HUDEP-2 (cell line): Measurements from ENCODE around the gene GH1.

Experiments used
- DNase-seq, 76 experiments: peaks; one replicate each; lab custom pipeline; 2025; ENCODE audit not compliant: unreplicated experiment in 76 of 76; lab: John Stamatoyannopoulos, UW

The GH1 gene

DNA sequence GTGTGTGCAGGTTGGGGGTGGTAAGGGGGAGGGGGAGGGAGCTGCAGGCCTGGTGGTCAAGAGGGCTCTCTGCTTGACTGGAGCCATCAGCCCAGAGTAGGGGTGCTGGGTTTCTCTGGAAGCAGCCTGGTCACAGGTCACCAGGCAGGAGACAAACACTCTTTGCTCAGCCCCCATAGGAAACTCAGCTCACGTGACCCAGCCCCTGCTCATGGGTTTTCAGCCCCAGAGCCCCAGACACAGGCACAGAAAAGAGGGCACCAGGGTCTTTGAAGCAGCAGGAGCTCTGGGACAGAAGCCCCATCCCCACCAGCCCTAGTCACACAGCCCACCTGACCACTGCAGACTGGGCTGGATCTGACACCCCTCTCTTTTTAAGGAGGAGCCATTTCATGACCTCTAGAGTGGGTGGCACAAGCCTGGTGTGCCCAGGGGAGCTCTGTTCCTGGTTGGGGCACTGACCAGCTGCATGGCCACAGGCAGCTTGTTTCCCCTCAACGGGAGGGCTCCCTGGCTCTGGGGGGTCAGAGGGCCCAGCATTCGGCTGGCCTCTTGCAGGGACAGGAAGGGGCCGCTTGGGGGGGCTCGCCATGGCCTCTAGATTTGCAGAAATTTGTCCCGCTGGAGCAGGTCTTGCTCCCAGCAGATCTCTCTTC lies 27.3 kb upstream of the GH1 start:
- DNase-seq = no peak

DNA sequence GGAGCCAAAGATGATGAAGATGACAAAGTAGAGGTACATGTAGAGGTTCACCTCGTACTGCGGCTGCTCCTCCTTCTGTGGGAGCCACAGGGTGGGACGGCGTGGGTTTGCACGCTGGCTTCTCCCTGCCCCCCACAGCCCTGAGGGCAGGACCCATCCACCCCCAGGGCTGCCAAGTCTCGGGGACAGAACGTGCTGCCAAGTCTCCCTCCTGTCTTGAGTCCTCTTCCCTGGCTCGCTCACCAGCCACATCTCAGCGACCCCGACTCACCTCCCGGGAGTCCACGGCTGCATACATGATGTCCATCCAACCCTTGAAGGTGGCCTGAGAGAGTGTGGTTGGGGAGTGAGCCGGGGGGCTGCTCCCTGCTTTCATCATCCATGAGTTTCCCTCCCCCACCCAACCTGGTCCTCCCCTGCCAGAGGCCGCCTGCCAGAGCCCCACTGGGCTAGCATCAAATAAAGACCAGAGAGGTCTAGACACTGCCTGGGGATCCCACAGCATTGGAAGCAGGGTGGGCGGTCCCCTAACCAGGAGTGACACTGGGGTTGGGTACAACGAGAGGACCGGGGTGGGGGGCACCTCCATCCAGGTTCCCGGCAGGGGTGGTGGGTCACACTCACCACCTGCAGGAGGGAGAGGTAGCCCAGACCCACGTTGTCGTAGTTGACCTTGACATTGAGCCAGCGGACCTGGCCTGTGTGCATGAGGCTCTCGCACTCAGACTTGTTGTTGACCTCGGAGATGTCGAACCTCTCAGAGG lies 26.3 kb upstream of the GH1 start:
- peak in 1 of 76 experiments; percentile 1 for DNase-seq

DNA sequence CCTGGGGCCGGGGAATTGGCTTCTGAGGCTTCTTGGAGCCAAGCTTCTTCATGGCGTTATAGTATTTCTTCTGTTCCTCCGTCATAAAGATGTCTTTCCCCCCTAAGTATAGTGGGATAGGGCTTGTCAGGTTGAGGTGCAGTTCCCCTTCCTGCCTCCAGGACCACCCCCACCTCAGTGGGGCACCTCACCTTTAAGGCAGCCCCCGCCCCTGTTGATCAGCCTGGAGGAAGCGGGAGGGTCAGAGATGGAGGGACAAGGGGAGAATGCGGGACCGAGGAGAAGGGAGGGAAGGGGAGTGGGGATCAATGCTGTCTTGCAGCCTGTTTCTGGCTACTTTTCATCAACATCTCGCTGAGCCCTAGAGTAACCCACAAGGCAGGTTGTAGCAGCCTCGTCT lies 25.1 kb upstream of the GH1 start:
- DNase-seq = no peak

DNA sequence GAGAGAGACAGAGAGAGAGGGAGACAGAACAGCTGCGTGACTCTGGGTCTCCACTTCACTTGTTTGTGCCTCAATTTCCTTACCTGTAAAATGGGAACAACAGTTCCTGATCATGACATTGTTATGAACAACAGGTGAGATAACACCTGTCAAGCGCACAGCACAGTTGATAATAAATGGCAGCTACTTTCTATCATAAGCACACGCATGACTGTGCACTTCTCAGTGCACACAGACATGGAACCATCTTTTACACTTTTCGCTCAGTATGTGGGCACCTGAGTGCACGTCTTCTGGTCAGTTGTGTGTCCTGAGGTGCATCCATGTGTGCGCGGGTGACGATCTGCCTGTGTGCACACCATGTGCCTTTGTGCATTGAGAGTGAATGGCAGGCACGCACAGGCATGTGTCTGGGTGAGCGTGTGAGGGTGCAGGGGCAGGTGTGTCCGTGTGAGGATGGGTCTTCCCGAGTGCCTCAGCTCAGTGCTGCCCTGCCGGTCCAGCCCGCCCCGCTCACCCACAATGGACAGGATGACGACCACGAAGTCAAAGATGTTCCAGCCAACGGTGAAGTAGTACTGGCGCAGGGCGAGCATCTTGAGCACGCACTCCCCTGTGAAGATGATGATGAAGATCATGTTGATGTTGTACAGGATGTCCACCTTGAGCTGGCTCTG lies 23.8 kb upstream of the GH1 start:
- no peak for DNase-seq

DNA sequence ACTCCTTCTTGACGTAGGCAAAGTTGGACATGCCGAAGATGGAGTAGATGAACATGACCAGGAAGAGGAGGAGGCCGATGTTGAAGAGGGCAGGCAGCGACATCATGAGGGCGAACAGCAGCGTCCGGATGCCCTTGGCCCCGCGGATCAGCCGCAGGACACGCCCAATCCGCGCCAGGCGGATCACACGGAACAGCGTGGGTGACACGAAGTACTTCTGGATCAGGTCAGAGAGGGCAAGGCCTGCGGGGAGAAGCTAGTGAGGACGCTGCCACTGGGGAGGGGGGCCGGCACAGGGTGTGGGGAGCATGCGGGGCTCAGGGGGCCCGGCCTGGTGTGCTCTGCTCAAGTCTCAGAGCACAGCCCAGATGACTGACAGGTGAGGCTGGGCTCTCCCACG lies 23.1 kb upstream of the GH1 start:
- DNase-seq = no peak

DNA sequence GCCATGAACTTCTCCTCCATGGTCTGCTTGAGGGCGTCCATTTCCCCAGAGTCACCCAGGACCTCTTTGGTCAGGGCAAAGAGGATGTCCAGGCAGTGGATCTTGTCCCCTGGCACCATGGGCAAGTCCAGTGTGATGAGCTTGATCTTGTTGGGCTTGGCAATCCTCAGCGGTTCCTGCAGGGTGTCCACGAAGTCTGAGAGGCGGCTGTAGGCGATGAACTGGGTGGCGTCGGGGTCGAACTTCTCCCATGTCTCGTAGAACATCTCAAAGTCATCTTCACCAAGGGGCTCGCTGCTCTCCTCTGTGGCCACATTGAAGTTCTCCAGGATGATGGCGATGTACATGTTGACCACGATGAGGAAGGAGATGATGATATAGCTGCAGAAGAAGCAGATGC lies 22.5 kb upstream of the GH1 start:
- DNase-seq = no peak

DNA sequence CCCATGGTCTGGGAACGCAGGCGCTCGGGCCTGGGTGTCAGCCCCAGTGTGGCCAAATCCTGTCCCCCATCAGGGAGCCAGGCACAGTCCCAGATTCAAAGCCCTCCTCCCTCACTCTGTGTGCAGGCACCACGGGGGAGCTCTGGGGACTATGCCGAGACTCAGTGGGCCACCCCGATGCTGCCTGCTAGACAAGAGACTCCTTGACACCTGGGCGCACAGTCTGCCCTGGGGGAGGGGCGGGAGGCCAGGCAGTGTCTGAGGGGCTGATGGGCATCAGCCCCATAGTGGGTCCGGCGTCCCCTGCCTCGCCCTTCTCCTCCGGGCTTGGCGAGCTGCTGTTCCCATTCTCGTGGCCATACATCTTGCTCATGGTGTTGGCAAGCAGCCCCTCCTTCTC lies 21.9 kb upstream of the GH1 start:
- DNase-seq = no peak

DNA sequence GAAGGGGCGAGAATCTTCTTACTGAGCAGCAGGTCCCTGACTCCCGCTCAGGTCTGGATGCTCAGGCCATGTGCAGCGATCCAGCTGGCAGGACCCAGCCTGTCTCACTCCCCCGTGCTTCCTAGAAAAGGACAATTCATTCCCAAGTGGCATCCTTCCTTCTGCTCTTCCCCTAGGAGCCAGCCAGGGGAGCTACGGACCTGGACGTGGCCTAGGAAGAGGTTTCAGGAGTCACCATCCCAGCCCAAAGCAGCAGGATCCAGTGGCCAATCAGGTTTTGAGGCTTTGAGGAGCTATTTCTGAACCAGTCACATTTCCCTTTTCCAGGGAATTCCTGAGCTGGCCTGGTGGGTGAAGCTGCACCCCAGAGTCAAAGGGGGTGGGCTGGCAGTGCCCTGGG lies 21.2 kb upstream of the GH1 start:
- DNase-seq = no peak

DNA sequence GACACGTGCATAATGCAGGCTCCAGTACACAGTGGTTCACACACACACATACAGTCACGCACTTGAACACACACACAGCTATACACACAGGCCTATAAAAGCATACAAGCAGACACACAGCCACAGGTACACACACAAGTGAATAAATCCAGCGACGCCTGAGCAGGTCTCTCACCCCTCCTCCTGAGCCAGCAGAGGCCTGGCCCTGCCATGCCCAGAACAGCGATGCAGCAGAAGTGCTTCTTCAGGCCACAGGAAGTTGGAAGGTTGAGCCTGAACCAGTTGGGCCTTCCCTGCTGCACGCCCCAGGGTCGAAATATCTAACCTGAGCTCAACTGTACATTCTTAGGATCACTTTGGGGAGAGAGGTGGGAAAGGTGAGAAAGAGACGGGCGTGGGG lies 20.8 kb upstream of the GH1 start:
- no peak for DNase-seq

DNA sequence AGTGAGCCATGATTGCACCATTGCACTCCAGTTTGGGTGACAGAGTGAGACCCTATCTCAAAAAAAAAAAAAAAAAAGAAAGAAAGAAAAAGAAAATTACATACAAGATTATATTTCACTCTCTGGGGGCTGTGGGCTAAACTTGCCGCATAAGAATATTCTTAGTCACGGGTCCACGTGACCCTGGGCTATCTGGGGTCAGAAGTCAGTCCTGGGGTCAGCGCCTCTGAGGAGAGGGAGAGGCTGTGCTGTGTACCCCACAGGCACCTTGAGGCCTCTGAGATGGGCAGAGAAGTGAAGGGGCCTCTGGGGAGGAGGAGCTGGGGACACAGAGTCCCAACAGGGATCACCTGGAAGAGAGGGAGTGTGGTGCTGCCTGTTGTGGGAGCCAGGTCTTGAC lies 19.3 kb upstream of the GH1 start:
- DNase-seq = no peak

DNA sequence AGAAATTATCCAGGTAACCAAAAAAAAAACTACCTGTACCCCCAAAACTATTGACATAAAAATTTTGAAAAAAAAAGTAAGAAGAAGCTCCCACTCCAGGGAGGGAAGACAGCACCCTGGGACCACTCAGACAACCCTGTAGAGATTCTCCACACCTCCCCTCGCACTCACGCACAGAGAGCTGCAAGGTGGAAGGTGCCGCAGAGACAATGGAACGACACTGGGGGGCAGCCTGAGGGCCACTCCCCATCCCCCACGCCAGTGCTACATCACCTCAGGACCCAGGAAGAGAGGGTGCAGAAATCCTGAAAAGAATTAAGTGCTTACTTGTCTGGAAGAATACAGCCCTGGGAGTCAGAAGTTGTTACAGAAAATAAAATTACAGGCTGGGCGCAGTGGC lies 18.7 kb upstream of the GH1 start:
- no peak for DNase-seq

DNA sequence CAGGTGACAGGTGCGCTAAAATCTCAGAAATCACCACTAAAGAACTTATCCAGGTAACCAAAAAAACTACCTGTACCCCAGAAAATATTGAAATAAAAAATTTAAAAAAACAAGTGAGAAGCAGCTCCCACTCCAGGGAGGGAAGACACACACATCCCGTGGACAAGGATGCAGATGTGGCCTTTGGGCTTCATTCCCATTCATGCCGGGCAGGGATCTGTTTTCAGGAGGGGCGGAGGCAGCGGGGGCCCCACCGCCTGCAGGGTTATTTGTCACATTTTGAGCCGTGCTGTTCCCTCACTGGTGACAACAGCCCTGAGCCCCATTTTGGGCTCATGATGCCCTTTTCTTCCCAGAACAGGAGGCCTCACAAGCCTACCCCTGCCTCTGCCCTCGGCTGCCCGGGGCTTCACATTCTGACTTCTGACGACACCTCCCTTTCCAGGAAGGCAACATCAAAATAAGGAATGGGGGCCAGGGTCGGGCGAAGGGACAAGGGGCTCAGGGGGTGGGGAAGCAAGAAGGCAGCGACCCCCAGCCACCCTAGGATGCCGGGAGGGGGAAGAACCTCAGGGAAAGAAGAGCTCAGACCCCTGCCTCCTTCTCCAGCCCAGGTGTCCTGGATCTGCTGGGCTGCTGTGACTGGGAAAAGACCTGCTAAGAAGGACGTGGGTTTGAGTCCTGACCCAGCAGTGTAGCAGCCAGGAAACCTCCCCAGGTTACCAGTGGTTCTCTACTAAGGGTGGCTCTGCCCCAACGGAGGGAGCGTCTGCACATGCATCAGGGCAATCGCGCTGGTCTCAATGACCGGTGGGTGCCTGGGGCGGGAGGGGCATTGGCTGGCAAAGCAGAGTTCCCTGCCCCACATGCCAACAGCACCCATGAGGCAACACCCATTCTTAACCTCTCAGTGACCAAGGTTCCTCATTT lies 15.8 kb upstream of the GH1 start:
- DNase-seq = no peak

DNA sequence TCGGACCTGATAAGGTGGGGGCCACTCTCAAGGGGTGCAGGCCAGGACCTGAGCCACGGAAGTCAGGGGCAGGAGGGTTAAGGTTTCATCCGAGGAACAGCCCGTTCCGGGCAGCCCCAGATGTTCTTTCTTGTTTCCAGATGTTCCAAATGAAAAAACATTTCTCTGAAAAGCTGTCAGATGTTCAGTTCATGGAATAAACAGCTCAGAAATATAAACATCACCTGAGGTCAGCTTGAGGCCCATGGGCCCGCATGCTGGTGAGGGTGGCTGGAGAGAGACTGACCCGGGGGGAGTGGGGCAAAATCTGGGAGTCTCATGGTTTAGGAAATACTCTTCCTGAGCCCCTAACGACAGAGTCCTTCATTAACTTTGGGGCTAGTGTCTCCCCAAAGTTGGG lies 15.0 kb upstream of the GH1 start:
- DNase-seq = no peak

DNA sequence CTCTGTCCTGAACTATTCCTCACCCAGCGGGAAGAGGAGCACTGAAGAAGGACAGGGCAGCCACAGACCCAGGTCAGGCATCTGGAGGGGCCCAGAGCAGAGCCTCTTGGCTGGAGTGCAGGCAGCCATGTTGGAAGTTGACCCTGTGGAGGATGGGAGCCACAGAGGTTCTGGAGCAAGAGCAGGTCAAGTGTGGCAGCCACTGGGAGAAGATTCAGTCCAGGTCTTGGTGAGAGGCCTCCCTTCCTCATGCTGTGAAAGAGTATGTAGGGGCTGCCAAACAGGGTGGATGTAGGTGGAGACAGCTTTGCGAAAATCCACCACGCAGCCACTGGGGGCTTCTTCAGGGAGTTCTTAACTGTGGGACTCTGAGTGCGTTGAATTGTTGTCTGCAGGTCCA lies 14.1 kb upstream of the GH1 start:
- no peak for DNase-seq

DNA sequence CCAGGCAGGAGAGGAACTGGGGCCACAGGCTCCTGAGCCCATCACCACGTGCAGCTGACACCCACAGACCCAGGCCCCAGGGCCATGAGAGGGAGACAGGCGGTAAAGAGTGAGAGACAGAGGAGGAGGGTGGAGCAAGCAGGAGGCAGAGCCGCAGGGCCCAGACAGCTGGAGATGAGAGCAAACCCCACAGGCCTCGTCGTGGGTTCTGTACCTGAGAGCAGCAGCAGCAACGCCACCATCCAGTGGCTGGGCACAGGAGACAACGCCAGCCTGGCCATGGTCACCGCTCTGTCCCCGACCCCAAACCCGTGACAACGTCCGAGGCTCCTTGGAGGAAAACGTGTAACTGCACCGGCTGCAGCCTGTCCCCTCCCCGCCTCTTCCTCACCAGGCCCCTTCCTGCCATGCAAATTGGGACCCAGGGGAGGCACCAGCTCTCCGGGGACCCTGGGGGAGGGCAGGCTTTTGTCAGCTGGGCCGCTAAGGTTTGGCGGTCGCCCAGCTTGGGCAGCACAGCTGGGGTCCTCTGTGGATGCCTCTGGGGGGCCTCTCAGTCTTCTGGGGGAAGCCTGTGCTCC lies 13.4 kb upstream of the GH1 start, which contains the start of gene CD79B:
TSS of gene CD79B (minus strand) at position 351 of the 581 bp plus-strand sequence. CDS start at position 281, 70 bp downstream.
- no peak for DNase-seq

DNA sequence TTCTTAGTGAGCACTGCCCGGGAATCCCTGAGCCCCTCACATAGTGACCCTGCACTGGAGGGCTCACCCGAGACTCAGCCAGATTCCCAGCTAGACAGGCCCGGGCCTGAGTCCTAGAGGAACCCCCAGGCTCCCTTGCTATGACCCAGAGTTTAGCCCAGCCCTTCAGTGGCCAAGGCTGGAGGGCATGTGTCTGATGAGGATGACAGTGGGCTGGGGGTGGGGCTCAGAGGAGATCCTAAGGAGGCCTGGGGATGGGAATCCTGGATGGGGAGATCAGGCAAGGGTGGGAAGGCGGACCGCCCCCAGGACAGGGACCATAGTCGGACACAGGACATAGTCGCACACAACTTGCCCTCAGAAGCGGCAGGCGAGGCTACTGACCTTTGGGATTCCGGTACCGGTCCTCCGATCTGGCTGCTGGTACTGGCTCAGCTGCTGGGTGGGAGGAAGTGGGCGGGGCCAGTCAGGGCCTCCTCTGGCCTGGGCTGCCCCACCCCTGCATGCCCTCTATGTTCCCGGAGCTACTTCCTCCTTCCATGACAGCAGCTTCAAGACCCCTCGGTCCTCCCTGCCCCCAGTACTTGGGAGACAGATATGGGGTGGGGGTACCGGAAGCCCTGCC lies 12.4 kb upstream of the GH1 start:
- DNase-seq = peak in 19 of 76 experiments; percentile 4 to 43 (median 16)

DNA sequence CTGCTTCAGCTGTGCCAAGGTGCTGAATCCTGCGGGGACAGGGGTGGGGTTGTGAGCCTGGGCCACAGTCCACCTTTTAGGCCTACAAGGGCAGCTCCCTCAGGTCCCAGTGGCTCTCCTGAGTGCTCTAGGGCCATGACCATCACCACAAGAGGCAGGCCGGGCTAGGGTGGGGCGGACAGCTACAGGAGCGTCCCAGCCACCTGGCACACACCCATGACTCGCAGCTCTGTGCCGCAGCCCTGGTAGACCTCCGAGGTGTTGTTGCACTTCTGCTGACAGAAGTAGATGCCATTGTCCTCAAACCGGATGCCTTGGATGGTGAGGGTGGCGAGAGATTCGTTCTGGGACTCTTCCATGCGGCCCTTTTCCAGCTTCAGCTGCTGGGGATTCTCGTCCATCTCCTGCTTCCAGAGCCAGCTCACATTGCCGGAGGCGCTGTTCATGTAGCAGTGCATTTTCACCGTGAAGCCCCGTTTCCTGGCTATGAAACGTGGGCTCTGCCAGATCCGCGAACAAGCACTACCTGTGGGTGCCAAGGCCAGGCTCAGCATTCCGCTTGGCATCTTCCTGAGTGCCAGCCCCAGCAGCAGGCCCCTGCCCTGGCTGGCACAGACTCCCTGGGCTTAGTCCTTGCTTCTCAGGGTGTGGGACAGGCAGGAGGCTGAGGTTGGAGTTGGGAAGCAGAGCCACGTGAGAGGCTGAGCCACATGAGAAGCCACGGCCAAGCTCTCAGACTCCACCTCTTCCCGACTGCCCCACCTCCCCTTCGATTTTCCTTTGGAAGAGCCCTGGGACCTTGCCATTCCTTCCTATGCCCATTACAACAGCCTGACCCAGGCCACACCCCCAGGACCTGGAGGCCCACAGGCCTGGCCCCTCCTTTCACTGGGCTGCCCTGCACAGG lies 11.5 kb upstream of the GH1 start:
- DNase-seq = no peak

DNA sequence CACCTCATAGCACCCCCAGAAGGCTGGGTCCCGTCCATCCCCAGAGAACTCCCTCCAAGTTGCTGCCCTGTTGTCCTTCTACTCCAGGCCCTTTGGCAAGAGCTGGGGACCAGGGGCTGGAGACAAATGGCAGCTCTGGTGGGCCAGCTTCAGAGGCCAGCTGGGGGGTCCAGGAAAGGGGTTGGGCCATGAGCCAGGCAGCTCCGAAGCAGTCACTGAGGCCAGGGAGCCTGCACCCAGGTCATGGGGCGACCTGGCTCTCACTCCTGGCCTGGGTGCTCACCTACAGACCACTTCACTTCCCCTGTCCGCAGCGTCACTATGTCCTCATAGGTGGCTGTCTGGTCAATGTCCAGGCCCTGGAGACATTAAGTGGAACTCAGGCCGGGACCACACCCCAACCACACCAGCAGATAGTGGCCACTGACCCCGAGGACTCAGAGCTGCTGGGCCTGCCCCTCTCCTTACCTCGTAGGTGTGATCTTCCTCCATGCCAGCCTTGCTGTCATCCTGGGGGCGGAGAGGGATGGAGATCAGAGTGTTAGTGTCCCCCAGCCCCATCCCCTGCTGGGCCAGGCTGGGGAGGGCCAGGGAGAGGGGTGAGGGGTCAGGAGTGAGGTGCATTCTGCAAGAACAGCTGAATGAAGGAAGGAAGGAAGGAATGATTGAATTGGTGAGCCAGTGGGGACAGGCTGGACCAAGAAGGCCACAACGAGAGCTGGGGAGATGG lies 10.5 kb upstream of the GH1 start:
- no peak for DNase-seq
